GM19351 (cell line): ENCODE data around the gene EMC9.

Experiments used
- ATAC-seq: cut with Tn5 transposase; IDR thresholded peaks from one replicate; pipeline ENCODE4 v1.9.1; 2021; ENCODE audit warnings: mild to moderate bottlenecking, moderate library complexity; ENCODE audit not compliant: unreplicated experiment

Gene EMC9

GRCh38 chr14:24149302-24149969 lies 8.0 kb upstream of the EMC9 start:
- no peak for ATAC-seq

- no peak for ATAC-seq
Measured at GRCh38 chr14:24147761-24148428, 6.5 kb upstream of the EMC9 start.

- peak; percentile 80 for ATAC-seq
Measured at GRCh38 chr14:24146978-24147760, 5.8 kb upstream of the EMC9 start, which contains the start of gene RNF31. TSS of gene RNF31 (plus strand) at chr14:24147498. CDS start at chr14:24147699, 201 bp downstream.

GRCh38 chr14:24146453-24146977 lies 5.1 kb upstream of the EMC9 start, which contains the start of gene PSME2:
TSS of gene PSME2 (minus strand) at chr14:24146610. CDS start at chr14:24146581, 29 bp downstream.
- peak; percentile 65 for ATAC-seq

GRCh38 chr14:24145690-24146452 lies 4.5 kb upstream of the EMC9 start:
- no peak for ATAC-seq

GRCh38 chr14:24145219-24145618 lies 3.8 kb upstream of the EMC9 start:
- no peak for ATAC-seq

GRCh38 chr14:24144451-24144850 lies 3.1 kb upstream of the EMC9 start:
- no peak for ATAC-seq

GRCh38 chr14:24143511-24143910 lies 2.1 kb upstream of the EMC9 start:
- ATAC-seq: no peak

- no peak for ATAC-seq
Measured at GRCh38 chr14:24139272-24139934, 2.0 kb downstream of the EMC9 start.

GRCh38 chr14:24138396-24139271 lies 2.8 kb downstream of the EMC9 start:
- ATAC-seq: no peak

- ATAC-seq: no peak
Measured at GRCh38 chr14:24137529-24138395, 3.6 kb downstream of the EMC9 start.

- ATAC-seq: no peak
Measured at GRCh38 chr14:24136684-24137528, 4.5 kb downstream of the EMC9 start.

GRCh38 chr14:24135834-24136683 lies 5.3 kb downstream of the EMC9 start, which contains the start of gene PSME1:
TSS of gene PSME1 (plus strand) at chr14:24136194. CDS start at chr14:24136263, 69 bp downstream.
- ATAC-seq: peak; percentile 81

- peak; percentile 12 for ATAC-seq
Measured at GRCh38 chr14:24135584-24135833, 5.9 kb downstream of the EMC9 start.

- no peak for ATAC-seq
Measured at GRCh38 chr14:24133735-24134134, 7.7 kb downstream of the EMC9 start.

- no peak for ATAC-seq
Measured at GRCh38 chr14:24132976-24133375, 8.4 kb downstream of the EMC9 start.
